Upper lobe of left lung (tissue), 4 donors: ENCODE measurements around the gene CNOT6L.

Source experiments
- POLR2A ChIP-seq, 4 donors: fragments of 450-650 bp; IDR thresholded peaks; one replicate each; pipeline ENCODE4 v1.5.1; 2016 to 2017; ENCODE audit warnings: antibody characterized with exemption in 4 of 4, mild to moderate bottlenecking in 2 of 4
- POLR2AphosphoS5 ChIP-seq, 2 donors: sonication (generic); formaldehyde crosslinking; IDR thresholded peaks; one replicate each; pipeline ENCODE4 v1.5.1; 2017; ENCODE audit warnings: antibody characterized with exemption in 2 of 2
- TF ChIP-seq, protein P1 (sequence below), 6 experiments: fragments of 450-650 bp in 4 of 6; fragments of 200-600 bp in 2 of 6; sonication (generic) in 2 of 6; IDR thresholded peaks; one replicate each; pipeline ENCODE4 v1.5.1; 2016 to 2019; ENCODE audit warnings: antibody characterized with exemption in 6 of 6

DNA sequence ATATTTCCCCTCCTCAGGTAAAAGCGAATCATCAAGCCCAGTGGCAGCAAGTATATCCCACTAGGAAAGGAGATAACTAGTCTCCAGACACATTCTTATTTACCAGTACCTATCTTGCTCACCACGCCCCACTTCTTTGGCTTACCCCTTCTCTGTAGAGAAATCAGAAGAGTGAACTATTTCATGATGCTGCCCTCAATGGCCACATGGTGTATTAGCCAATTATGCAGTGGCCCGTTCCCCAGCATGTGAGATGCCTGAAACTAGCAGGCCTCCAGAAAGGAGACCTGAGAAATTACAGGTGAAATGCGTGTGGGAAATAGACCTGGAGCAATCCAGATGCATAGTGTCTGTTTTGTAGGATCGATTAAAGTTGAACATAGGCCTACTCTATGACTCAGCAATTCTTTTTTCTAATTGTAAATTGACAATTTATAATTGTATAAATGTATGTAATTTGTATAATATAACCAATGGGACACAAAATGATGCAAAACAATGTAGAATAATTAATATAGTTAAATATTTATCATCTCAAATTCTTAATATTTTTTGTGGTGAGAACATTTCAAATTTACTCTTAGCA is 126.2 kb downstream of the CNOT6L start:
- TF ChIP-seq, protein P1, sequence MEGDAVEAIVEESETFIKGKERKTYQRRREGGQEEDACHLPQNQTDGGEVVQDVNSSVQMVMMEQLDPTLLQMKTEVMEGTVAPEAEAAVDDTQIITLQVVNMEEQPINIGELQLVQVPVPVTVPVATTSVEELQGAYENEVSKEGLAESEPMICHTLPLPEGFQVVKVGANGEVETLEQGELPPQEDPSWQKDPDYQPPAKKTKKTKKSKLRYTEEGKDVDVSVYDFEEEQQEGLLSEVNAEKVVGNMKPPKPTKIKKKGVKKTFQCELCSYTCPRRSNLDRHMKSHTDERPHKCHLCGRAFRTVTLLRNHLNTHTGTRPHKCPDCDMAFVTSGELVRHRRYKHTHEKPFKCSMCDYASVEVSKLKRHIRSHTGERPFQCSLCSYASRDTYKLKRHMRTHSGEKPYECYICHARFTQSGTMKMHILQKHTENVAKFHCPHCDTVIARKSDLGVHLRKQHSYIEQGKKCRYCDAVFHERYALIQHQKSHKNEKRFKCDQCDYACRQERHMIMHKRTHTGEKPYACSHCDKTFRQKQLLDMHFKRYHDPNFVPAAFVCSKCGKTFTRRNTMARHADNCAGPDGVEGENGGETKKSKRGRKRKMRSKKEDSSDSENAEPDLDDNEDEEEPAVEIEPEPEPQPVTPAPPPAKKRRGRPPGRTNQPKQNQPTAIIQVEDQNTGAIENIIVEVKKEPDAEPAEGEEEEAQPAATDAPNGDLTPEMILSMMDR (IDR thresholded peaks at IDR 0.05): no peak
- TF ChIP-seq POLR2AphosphoS5 (IDR thresholded peaks at IDR 0.05): no peak
- no peak for TF ChIP-seq POLR2A (IDR thresholded peaks at IDR 0.05)
